Activated gamma-delta T cell treated with Interleukin-2 at 50 U/mL for 16 hours (primary cell): ENCODE data around the gene ACOXL.

Experiments used
- DNase-seq: peaks from one replicate; pipeline ENCODE4 v3.0.0-alpha.2; 2020

ACOXL gene

DNA sequence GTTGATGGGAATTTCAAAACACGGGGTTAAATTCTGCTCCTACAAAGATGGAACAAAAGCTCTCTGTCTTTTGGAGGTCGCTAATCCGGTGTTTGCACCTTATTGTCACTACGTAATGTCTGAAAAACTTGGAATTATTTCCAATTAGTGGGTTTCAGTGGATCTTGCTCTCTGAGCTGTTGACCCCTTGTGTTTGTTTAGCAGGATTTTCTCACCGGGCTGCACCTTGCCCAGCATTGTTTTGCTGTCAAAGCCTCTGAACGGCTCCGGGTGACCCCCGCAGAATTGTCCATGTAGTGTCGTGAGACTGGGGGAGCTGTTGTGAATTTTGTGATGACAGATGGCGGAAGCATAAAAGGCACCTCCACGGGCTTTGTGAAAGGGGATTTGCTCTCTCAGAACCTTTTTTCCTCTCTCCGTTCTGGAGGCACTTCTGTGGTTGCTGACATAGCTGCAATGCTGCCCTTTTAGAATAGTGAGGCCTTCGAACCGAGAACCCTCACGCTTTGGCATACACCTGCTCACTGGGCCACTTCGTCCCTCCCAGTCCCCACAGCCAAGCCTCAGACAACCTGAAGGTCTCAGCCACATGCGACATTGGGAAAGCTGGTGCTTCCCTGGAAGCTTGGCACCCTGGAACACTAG lies 129.4 kb downstream of the ACOXL start:
- no peak for DNase-seq

- no peak for DNase-seq
Observed at GRCh38 chr2:110863726-110864125, 131.4 kb downstream of the ACOXL start.

DNA sequence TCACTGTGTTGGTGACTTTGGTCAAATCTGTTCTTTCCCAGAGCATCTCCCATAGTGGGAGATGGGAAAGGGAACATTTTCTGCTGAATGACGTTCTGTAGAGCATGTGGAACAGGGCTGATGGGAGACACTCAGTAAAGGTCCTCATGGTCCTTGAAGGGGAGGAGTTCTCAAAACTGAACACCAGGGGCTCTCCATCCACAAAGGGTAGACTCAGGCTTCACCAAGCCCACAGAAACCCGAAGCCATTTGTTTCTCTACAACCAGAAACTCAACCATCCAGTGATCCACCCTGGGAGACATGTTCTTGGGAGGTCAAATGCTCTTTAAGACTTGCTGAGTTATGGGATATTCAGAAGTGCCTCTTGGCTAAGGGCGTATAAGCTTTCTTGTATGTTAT lies 131.8 kb downstream of the ACOXL start:
- DNase-seq: no peak

- DNase-seq: no peak
Observed at GRCh38 chr2:110864731-110865130, 132.4 kb downstream of the ACOXL start.

DNA sequence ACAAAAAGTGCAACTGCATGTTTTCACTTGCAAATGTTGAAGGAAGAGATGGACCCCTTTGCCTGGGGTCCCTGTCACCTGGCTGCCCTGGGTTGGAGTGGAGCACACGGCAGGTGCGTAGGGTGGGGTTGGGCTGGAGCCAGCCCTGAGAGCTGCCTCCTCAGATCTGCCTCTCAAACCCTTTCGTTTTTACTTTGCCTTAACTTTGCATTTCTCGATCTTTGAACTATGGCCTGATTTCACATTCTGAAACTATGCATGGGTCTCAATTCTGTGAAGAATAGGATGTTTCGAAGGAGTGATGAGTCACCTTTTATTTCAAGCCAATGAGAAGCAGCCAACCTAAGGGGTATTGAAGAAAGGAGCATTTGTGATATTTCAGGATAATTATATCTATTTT lies 132.8 kb downstream of the ACOXL start:
- DNase-seq: no peak

DNA sequence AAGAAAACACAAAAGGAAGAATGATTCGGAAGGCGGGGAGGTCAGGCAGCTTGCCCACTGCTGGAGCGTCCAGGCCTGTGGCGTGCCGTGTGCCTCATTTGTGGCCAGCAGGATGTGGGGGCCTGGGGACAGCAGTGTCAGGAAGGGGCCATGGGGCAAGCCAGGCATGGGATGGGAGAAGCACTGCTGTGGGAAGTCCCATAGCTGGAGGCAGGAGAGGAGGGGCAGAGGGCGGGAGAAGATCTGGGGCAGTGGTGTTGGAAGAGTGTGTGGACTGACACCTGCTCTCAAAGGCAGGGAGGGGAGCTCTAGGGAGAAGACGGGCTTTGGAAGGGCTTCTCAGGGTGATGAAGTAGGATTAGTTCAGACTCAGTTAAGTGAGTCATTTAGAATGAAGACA lies 133.7 kb downstream of the ACOXL start:
- DNase-seq: no peak

- no peak for DNase-seq
Observed at GRCh38 chr2:110866466-110866865, 134.1 kb downstream of the ACOXL start.

GRCh38 chr2:110867078-110867477 lies 134.7 kb downstream of the ACOXL start:
- no peak for DNase-seq

- DNase-seq: no peak
Observed at GRCh38 chr2:110868971-110869370, 136.6 kb downstream of the ACOXL start.

DNA sequence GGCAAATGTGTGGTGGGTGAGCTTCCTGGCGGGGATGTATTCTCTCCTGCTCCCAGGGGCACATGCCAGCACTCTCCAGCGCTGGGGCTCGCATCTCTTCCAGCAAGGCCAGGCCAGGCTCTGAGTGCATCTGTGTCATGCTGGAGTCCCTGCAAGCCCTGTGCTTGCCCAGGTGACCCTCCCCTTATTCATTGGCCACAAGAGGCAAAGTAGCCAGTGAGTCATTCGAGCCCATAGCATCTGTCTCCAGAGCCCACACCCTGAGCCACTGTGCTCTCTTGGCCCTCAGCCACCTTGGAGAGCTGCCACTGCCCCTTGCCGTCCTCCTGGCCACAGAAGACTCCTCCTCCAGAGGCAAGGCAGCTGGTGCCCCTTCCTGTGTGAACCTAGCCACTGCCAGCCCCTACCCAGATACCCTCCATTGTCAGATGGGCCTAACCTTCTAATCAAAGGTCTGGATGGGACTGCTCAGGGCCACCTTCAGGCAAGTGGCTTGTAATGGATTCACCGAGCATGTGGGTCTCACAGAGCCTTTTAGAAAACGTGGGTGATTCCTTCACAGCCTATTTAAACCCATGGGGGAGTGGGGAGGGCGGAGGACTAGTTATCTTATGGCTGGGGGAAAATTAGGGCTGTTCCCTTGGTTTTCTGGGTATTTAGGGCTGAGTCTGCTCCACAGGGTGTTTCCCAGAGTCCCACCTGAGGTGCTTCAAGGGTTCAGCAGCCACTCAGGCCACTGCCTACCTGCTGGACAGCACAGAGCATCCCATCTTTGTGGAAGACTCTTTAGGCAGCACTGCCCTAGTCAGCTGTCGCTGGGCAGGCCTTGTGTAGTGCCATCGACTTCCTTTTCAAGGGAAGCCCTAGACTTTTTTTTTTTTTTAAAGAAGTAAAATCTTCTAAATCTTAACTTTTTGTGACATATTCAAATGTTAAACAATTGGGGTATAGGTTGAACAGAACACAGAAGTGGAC lies 137.4 kb downstream of the ACOXL start:
- DNase-seq: no peak

- DNase-seq: no peak
Observed at GRCh38 chr2:110870545-110870944, 138.2 kb downstream of the ACOXL start.

DNA sequence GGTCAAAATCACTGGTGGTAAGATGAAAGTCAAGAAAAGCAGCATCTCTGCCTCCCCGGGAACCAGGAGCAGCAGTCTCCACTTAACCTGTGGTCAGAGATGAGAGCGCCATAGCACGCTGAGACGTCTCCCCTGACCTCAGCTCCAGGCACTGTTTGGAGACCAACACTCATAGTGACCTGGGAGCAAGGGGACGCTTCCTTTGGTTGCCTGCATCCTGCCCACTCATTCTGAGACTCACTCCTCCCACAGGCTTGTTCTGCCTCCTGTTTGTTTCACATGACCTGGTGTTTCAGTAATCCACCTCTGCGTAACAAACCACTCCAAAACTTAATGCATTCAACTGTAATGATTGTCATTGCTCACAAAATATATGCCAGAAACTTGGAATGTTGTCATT lies 139.3 kb downstream of the ACOXL start:
- DNase-seq: no peak

GRCh38 chr2:110872521-110872920 lies 140.1 kb downstream of the ACOXL start:
- DNase-seq: no peak

GRCh38 chr2:110873056-110873502 lies 140.7 kb downstream of the ACOXL start:
- DNase-seq: no peak

GRCh38 chr2:110873597-110874452 lies 141.5 kb downstream of the ACOXL start:
- DNase-seq: no peak

DNA sequence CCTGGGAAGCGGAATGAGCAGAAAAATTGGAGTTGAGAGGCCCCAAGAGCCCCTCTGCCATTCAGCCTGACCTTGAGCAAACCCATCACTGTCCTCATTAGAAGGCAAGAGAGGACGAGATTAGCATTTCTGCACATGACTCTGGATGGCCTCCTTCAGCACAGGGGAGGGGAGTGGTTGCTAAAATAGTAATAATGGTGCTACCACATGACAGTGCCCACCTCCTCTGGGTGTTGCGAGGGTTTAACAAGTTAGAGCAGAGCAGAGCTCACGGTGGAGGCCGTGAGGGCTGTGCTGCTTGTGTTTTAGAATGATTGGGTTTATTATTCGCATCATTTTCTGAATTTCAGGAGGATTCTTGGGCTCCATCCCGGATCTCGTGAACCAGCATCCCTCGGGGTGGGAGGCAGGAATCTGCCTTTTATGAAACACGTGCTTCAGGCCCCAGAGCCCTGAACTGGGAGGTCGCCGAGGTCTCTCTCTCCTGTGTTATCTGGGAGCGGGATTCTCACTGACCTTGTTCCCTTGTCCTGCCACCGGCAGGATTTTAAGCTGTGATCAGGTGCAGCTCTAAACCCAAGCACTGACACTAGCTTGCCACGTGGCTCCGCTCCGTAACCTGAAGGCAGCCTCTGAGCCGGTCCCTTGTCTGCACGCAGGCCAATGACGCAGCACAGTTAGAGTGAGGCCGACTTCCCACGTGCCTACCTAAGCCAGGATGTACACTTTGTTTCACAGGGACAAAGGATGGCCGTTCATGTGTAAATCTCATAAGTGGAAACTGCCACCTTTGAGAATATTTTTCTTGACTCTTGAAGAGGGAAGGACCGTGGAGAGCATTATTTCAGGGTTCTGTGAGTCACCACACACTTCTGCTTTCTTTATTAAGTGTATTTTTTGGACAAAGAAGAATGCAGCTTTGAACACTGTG lies 142.3 kb downstream of the ACOXL start:
- no peak for DNase-seq

- no peak for DNase-seq
Observed at GRCh38 chr2:110875384-110875725, 143.0 kb downstream of the ACOXL start.

DNA sequence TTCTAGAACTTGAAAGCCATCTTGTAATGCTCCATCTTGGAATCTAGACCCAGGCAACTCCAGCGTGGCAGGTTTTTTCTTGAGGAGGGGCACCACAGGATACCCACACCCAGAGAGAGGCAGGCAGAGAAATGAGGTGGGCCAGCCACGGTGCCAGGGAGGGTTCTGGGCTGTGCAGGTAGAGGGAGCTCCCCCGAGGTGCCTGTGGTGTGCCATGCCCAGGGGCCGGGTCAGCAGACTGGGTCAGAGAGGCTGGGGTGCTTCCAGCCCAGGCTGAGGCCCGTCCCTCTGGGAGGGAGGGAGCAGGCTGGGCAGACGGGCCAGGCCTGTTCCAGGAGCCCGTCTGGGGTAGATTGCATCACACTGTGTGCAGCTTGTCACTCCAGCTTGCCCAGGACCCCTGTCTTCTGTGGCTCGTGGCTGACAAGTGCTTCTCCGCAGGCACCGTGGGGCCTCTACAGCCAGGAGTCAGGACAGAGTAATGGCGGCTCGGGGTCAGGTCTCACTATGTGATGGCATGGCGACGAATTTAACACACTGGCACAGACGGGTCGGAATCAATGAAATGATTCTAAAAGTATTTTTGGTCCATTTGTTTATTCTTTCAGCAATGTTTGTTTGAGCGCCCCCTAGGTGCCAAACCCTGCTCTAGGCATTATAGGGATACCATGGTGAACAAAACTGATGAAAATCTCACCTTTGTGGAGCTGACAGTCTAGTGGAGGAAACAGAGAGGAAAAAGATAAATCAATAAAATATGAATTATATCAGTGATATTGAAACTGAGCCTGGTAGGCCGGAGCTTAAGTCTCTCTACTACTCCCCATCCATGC lies 144.0 kb downstream of the ACOXL start:
- DNase-seq: no peak

GRCh38 chr2:110877031-110877827 lies 144.9 kb downstream of the ACOXL start:
- no peak for DNase-seq

DNA sequence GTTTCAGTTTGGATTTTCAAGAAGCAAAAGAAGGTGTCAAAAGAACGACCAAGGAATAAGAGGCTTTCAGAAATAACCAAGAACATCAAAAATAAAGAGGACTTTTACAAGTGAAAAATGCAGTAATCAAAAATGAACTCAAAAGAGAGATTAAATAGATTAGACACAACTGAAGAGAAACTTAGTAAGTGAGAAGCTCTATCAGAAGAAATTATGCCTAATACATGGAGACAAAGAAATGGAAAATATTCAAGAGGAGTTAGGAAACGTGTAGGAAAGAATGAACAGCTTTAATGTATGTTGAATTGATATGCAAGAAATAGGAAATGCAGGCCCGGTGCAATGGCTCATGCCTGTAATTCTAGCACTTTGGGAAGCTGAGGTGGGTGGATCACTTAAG lies 145.8 kb downstream of the ACOXL start:
- no peak for DNase-seq
